ENCODE data around the gene BET1. TPM values are rescaled to one million over a fixed set of nuclear protein-coding genes. Genes with fewer than 3 reads are reported as not detected.

Gene BET1
- total RNA-seq, 1 experiment from 2014 or later, result 21.4 TPM

- Histone ChIP-seq H2BK15ac (ENCODE audit: low read depth, low read length) (no peak overlapping the region), H3K23ac (ENCODE audit: insufficient read length, low read depth, low read length) (no peak overlapping the region), H4K8ac (replicated peaks; ENCODE audit: insufficient read length, low read depth, low read length) (no peak overlapping the region), H4K5ac (ENCODE audit: insufficient read length, low read depth, low read length) (no peak overlapping the region), H2AFZ (ENCODE audit: low read length) (no peak overlapping the region), H2BK120ac (ENCODE audit: low read depth, low read length, poor library complexity, severe bottlenecking) (no peak overlapping the region), H3K14ac (ENCODE audit: insufficient read depth, low read length) (no peak overlapping the region), H3K4me1 (ENCODE audit: insufficient read depth, low read length) (no peaks in the 10 kb centered on the region), H3K4me2 (ENCODE audit: insufficient read depth, insufficient read length, low read length) (no peak overlapping the region), H2AK5ac (ENCODE audit: insufficient read length, low read length) (no peak overlapping the region), H2BK5ac (ENCODE audit: insufficient read length, low read length) (no peak overlapping the region), H3K27ac (ENCODE audit: insufficient read length, low read depth, low read length) (no peak overlapping the region), H3T11ph (ENCODE audit: low read length) (no peak overlapping the region), H3K23me2 (ENCODE audit: insufficient read length, low read depth, low read length, poor library complexity, severe bottlenecking) (no peaks in the 10 kb centered on the region), H3K18ac (ENCODE audit: insufficient read length, low read depth, low read length) (no peak overlapping the region), H2BK12ac (ENCODE audit: insufficient read length, low read depth, low read length) (no peak overlapping the region), H4K91ac (ENCODE audit: insufficient read length, low read depth, low read length) (no peak overlapping the region), H3K9me3 (ENCODE audit: control insufficient read depth, low read depth, low read length) (no peaks in the 10 kb centered on the region), H2BK20ac (ENCODE audit: low read depth, low read length, poor library complexity, severe bottlenecking) (no peak overlapping the region), H3K9ac (ENCODE audit: extremely low read depth, insufficient read length, low read length) (no peak overlapping the region), H4K20me1 (ENCODE audit: control insufficient read depth, insufficient read depth, insufficient read length) (no peaks in the 10 kb centered on the region), H3K4ac (ENCODE audit: low read depth, low read length) (no peak overlapping the region), H3K27me3 (ENCODE audit: insufficient read depth, low read length) (no peaks in the 10 kb centered on the region), H3K79me2 (ENCODE audit: insufficient read depth, low read length) (no peaks in the 10 kb centered on the region), H3K56ac (ENCODE audit: insufficient read length, low read depth, low read length) (no peak overlapping the region), H3K79me1 (ENCODE audit: insufficient read depth, low read depth, low read length, poor library complexity, severe bottlenecking) (no peaks in the 10 kb centered on the region)
- Mint-ChIP-seq H3K9me3 (no peaks in the 10 kb centered on the region), H3K27me3 (ENCODE audit: low read depth) (no peaks in the 10 kb centered on the region; the same call in 1 of the 2 replicates), H3K27ac (no peak overlapping the region), H3K4me3 (no peak overlapping the region), H3K36me3 (ENCODE audit: insufficient read depth in 1 of 3, low read depth in 3 of 3) (no peaks in the 10 kb centered on the region), H3K4me1 (no peaks in the 10 kb centered on the region)
- WGBS (ENCODE audit: extremely low coverage, insufficient read length, low lambda C conversion rate), result no CpG with 5 or more reads among the region's 3 CpGs
- DNase-seq, result no peak
- no peak for TF ChIP-seq CTCF (conservative IDR thresholded peaks at IDR 0.05)
Observed at GRCh38 chr7:94030634-94031033, 26.5 kb upstream of the BET1 start.

Measured in H9 (cell line).